ENCODE data around the gene RPS23.

GRCh38 chr5:82319192-82319591 lies 41.0 kb upstream of the RPS23 start:
- TF ChIP-seq CTCF (conservative IDR thresholded peaks at IDR 0.05; ENCODE audit: low read depth, low read length) (no peak), EZH2 (IDR thresholded peaks at IDR 0.05; ENCODE audit: borderline replicate concordance, low read depth, low read length, poor library complexity, severe bottlenecking) (no peak)

Data from A673 (cell line).